Activated naive CD4-positive, alpha-beta T cell treated with anti-CD3 and anti-CD28 coated beads for 36 hours (primary cell): Measurements from ENCODE around the gene SDCCAG8. TPM values are rescaled to one million over a fixed set of nuclear protein-coding genes. Genes with fewer than 3 reads are reported as not detected.

Source experiments
- CTCF ChIA-PET: fragments of 350-600 bp; sonication (Branson Sonifier 250); formaldehyde crosslinking; loops from one replicate; lab custom pipeline; 2021; ENCODE audit warnings: antibody characterized with exemption; lab: Charles Lee
- DNase-seq: peaks from one replicate; pipeline ENCODE4 v3.0.0-alpha.2; 2020
- H3K27ac Mint-ChIP-seq: one replicate; pipeline ENCODE4 v1.8.0; 2021; ENCODE audit warnings: mild to moderate bottlenecking, mixed read lengths
- H3K27me3 Mint-ChIP-seq: one replicate; pipeline ENCODE4 v1.8.0; 2021; ENCODE audit warnings: low read depth, mixed read lengths
- H3K36me3 Mint-ChIP-seq: one replicate; pipeline ENCODE4 v1.8.0; 2021; ENCODE audit warnings: low read depth, mixed read lengths
- H3K4me1 Mint-ChIP-seq: one replicate; pipeline ENCODE4 v1.8.0; 2021; ENCODE audit warnings: low read depth, mixed read lengths
- H3K4me3 Mint-ChIP-seq: one replicate; pipeline ENCODE4 v1.8.0; 2021; ENCODE audit warnings: mild to moderate bottlenecking, moderate library complexity, mixed read lengths
- H3K9me3 Mint-ChIP-seq: one replicate; pipeline ENCODE4 v1.8.0; 2021; ENCODE audit warnings: mixed read lengths
- intact Hi-C: fragments of 100-400 bp; cut with micrococcal nuclease; formaldehyde crosslinking; loops from one replicate; pipeline ENCODE4 v1.15.1; 2023
- total RNA-seq, 2 experiments: library from RNA; stranded (reverse); gene quantifications; one replicate each; pipeline ENCODE4 v1.2.3, GENCODE V29; 2021

Gene SDCCAG8
- total RNA-seq, 2 experiments from 2014 or later = 24.5 to 29.9 TPM

DNA sequence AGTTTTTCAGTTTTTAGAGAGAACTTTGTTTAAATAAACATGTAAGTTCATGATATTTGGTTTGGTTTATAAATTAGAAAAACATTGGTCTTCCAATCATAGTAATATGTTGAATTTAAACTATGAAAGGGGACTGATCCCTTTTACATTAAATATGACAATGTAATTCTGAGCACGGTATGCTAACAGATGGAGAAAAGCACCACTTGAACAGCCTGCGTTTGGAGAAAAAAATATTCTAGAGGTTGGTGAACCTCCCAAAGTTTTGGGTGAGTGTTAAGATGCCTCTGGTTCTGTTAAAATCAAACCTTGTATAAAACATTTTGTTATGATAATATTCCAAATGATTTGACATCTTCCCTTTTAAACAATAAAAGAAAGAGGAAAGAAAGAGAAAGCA, 123.9 kb downstream of the SDCCAG8 start:
- Mint-ChIP-seq H3K4me1 (no peaks in the 10 kb centered on the region), H3K27me3 (no peaks in the 10 kb centered on the region), H3K27ac (no peak overlapping the region), H3K9me3 (no peaks in the 10 kb centered on the region), H3K36me3 (peaks cover 27% of the 10 kb centered on the region), H3K4me3 (no peak overlapping the region)
- CTCF ChIA-PET = no interaction called here
- intact Hi-C loops = no loop called here
- no peak for DNase-seq

DNA sequence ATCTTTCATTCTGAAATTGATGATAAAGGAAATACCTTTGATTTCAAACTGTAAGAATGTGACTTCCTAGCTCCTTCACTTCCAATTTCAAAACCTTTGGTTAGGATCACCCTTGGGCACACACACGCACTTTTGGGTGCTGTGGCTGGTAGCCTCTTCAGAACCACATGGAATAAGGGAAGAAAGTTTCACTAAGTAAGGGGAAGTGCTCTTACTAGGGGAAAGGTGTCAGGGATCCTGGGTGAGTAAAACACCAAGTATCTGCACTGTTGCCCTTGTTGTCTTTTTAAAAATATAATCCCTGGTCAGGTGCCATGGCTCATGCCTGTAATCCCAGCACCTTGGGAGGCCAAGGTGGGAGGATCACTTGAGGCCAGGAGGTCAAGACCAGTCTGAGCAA, 132.4 kb downstream of the SDCCAG8 start:
- intact Hi-C loops = no loop called here
- H3K36me3 Mint-ChIP-seq = peaks cover 18% of the 10 kb centered on the region
- DNase-seq = no peak
- no peaks in the 10 kb centered on the region for H3K27me3 Mint-ChIP-seq
- H3K4me3 Mint-ChIP-seq = no peak overlapping the region
- H3K27ac Mint-ChIP-seq = no peak overlapping the region
- H3K9me3 Mint-ChIP-seq = no peaks in the 10 kb centered on the region
- H3K4me1 Mint-ChIP-seq = peaks cover 3% of the 10 kb centered on the region
- CTCF ChIA-PET = interaction anchor here (0.6 kb wide), 1 partner anchor 271 kb away, joined by 3 read pairs; no protein-coding TSS in a partner anchor

DNA sequence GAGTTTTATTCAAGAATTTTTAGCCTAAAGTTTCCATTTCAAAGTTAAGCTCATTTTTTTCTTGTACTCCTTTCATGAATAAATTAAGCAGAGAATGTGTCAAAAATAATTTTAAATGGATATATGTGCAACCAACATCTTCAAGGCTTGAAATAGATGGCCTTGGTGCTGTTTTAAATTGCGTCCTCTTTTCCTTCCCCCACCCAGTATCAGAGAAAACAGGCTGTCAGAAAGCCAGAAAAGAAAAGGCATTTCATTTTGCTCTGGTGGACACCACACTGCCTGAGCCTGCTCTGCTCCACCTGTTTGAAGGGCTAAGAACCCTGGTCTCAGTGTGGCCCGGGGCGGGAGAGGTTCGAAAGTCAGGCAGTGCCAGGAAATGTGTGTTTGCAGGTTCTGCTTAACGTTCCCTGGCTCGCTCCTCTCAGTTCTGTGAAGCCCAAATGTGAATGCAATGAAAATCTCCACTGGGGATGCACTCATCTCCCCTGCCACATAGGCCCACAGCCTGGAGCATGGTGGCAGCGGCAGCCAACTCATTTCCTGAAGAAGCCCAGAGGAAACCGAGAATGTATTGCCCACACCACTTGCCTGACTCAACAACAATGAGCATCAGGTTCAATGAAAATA, 134.4 kb downstream of the SDCCAG8 start:
- Mint-ChIP-seq H3K9me3 (no peaks in the 10 kb centered on the region), H3K36me3 (peaks cover 19% of the 10 kb centered on the region), H3K27me3 (no peaks in the 10 kb centered on the region), H3K4me3 (no peak overlapping the region), H3K27ac (no peak overlapping the region), H3K4me1 (peaks cover 3% of the 10 kb centered on the region)
- CTCF ChIA-PET = no interaction called here
- DNase-seq = peak; percentile 5
- intact Hi-C loops = no loop called here

DNA sequence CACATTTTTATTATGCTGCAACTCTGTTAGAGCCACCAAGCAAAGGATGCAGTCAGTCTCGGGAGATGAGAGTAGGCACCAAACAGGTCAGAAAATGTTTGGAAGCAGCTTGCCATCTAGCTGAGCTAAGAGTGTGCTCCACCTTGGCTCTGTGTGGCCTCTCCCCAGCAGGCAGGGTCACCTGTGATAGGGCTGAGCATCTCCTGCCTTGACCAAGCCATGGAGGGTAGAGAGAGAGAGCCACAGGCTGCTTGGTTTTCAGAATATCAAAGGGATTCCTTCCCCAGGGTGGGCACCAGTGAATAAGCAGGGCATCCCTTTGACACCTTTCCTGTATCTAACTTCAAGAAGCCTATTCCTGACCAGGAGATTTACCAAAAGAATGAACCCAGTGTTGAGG, 135.5 kb downstream of the SDCCAG8 start:
- intact Hi-C loops = no loop called here
- H3K27ac Mint-ChIP-seq = no peak overlapping the region
- peaks cover 19% of the 10 kb centered on the region for H3K36me3 Mint-ChIP-seq
- peaks cover 3% of the 10 kb centered on the region for H3K4me1 Mint-ChIP-seq
- H3K4me3 Mint-ChIP-seq = no peak overlapping the region
- H3K27me3 Mint-ChIP-seq = no peaks in the 10 kb centered on the region
- H3K9me3 Mint-ChIP-seq = no peaks in the 10 kb centered on the region
- no peak for DNase-seq
- CTCF ChIA-PET = no interaction called here

DNA sequence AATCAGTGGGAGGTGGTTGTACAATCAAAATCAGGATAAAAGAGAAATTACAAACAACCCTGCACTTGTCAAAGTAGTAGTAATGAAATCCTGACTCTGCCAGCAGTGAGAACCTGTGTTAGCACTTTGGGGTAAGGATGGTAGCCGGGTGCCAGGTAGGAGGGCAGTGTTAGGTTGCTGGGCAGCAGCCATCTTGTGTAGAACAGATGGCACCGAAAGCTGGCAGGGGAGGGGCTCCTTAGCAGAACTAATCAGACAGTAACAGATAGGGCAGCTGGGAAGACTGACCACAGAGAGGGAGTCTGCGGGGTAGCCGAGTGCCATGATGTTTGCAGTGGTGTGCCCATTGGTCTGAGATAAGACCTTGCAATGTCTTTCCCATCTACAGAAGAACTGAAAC, 137.3 kb downstream of the SDCCAG8 start:
- Mint-ChIP-seq H3K9me3 (no peaks in the 10 kb centered on the region), H3K27ac (no peak overlapping the region), H3K36me3 (peaks cover 17% of the 10 kb centered on the region), H3K4me3 (no peak overlapping the region), H3K27me3 (no peaks in the 10 kb centered on the region), H3K4me1 (peaks cover 3% of the 10 kb centered on the region)
- intact Hi-C loops = no loop called here
- CTCF ChIA-PET = no interaction called here
- DNase-seq = no peak

DNA sequence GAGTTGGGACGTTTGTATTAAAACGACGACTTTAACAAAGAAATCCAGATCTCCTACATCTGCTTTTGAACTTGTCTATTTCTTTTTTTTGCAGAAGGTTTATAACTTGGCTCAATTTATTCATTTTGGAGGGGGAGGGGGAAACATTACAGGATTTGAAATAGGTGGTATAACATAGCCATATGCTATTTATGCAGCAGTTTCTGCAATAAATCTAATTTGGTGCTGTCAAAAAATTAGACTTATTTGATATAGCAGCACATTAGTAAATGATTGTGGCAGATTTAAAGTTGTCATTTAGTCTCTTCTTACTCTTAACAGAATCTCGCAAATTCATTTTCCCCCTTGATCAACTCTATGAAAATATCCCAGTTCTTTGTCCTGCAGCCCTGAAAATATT, 138.2 kb downstream of the SDCCAG8 start:
- DNase-seq = no peak
- CTCF ChIA-PET = no interaction called here
- H3K9me3 Mint-ChIP-seq = no peaks in the 10 kb centered on the region
- no peak overlapping the region for H3K27ac Mint-ChIP-seq
- peaks cover 17% of the 10 kb centered on the region for H3K36me3 Mint-ChIP-seq
- peaks cover 3% of the 10 kb centered on the region for H3K4me1 Mint-ChIP-seq
- intact Hi-C loops = no loop called here
- no peaks in the 10 kb centered on the region for H3K27me3 Mint-ChIP-seq
- H3K4me3 Mint-ChIP-seq = no peak overlapping the region

DNA sequence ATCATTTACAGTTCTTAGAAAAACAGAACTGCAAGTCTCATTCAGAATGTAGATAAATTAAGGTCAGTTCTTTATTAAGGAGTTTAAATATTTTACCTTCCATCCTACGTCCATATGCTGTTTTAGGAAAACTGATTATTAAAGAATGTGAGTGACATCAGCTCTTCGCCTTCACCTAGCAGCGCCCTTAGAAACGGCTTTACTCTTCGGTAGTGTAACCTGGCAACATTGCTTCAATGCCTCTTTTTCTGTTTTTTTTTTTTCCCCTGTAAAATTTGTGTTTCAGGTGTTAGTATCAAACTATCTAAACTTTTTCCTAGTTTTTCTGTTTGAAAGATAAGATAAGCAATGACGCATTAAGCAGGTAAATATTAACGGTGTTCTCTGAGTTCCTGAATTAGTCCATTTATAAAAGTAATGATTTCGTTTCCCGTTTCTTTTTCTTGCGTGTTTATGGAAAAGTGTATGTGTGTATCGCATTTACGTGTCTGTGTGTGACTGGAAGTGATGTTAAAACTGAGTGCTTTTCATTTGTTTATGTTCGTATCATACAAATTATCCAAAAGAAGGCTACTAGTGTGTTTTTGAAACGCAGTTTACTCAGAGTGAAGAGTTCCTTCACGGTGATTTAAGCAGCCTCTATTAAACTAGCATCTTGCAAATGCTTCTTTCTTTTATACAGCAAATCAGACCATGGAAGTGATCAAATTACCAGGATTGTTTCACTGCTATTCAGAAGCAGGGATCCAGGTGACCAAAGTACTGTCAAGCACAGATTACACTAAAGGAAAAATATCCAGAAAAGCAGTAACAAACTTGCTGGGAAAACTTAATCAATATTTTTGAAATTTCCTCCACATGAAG, 139.0 kb downstream of the SDCCAG8 start:
- Mint-ChIP-seq H3K4me1 (peaks cover 3% of the 10 kb centered on the region), H3K27me3 (no peaks in the 10 kb centered on the region), H3K27ac (no peak overlapping the region), H3K36me3 (peaks cover 15% of the 10 kb centered on the region), H3K4me3 (no peak overlapping the region), H3K9me3 (no peaks in the 10 kb centered on the region)
- DNase-seq = no peak
- intact Hi-C loops = no loop called here
- CTCF ChIA-PET = no interaction called here

DNA sequence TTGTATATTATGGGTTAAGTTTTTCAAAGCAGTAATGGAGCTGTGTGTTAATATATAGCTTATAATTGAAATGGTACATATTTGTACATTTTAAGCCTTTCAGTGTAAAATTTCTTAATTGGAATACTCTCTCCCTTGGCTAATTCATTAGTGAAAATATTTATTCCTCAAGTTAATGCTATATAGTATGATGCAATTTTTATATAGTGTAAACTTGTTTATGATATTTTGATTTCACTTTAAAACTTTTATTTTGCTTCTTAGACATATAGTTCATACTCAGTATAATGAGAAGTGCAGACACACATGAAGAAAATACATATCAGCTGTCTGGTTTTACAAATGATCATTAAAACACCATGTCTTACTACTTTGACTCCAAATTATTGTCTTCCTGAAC, 140.6 kb downstream of the SDCCAG8 start:
- no peak overlapping the region for H3K27ac Mint-ChIP-seq
- CTCF ChIA-PET = no interaction called here
- intact Hi-C loops = no loop called here
- no peak for DNase-seq
- H3K36me3 Mint-ChIP-seq = peaks cover 11% of the 10 kb centered on the region
- H3K4me3 Mint-ChIP-seq = no peak overlapping the region
- peaks cover 1% of the 10 kb centered on the region for H3K4me1 Mint-ChIP-seq
- H3K27me3 Mint-ChIP-seq = no peaks in the 10 kb centered on the region
- H3K9me3 Mint-ChIP-seq = no peaks in the 10 kb centered on the region

DNA sequence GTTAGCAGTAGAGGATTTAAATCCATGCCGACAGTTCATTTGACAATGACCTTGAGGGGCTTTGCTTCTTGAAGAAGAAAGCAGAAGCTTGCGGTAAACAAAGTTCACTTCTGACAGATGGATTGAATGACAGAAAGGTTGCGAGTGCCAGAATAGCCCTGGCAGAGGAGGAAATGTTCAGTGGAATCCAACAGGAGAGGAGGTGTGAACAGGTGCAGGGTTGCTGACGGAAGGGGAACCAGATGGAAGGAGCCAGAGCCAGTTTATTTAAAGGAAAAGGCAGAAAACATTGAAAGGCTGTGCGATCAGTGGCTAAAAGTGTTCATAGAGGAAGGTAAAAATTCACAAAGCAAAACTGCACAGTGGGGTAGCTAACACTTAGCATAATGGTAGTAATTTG, 141.0 kb downstream of the SDCCAG8 start:
- no peak for DNase-seq
- CTCF ChIA-PET = no interaction called here
- H3K36me3 Mint-ChIP-seq = peaks cover 11% of the 10 kb centered on the region

DNA sequence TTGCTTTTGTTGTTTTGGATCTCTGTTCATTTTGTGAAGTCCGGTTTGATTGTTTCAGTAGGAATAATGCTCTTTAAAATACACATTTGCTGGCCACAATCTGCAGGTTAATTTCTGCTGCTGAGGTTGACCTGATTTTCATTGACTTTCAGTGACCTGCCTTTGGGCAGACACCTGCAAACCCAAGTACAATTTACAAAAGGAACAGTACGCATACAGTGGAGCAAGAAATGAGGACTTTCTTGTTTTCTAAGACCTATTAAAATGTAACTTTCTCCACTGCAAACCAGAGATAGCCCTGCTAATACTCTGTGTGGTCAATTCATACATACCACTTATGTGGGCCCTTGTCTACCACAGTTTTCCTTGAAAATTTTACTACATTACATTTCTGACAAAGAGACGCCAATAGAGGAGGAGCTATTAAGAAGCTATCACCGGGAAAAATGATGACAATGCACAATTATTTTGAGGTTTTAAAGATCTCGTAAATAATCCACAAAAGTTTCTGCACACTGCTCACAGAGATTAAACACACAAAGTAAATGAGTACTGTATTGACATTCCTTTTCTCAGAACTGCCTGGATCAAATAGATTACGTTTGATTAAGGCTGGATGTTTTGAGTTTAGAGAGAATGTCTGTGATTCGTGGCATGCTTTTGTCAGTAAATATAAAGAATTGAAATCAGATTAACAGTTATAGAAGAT, 141.9 kb downstream of the SDCCAG8 start:
- peaks cover 14% of the 10 kb centered on the region for H3K36me3 Mint-ChIP-seq
- H3K4me1 Mint-ChIP-seq = peaks cover 1% of the 10 kb centered on the region
- intact Hi-C loops = no loop called here
- no peaks in the 10 kb centered on the region for H3K27me3 Mint-ChIP-seq
- no peak overlapping the region for H3K4me3 Mint-ChIP-seq
- no peak for DNase-seq
- H3K27ac Mint-ChIP-seq = no peak overlapping the region
- CTCF ChIA-PET = no interaction called here
- no peaks in the 10 kb centered on the region for H3K9me3 Mint-ChIP-seq

More for the DNA sequence above, 141.0 kb downstream of the SDCCAG8 start:
- no peaks in the 10 kb centered on the region for H3K9me3 Mint-ChIP-seq
- intact Hi-C loops = no loop called here
- H3K4me1 Mint-ChIP-seq = peaks cover 1% of the 10 kb centered on the region
- H3K27ac Mint-ChIP-seq = no peak overlapping the region
- no peaks in the 10 kb centered on the region for H3K27me3 Mint-ChIP-seq
- no peak overlapping the region for H3K4me3 Mint-ChIP-seq

DNA sequence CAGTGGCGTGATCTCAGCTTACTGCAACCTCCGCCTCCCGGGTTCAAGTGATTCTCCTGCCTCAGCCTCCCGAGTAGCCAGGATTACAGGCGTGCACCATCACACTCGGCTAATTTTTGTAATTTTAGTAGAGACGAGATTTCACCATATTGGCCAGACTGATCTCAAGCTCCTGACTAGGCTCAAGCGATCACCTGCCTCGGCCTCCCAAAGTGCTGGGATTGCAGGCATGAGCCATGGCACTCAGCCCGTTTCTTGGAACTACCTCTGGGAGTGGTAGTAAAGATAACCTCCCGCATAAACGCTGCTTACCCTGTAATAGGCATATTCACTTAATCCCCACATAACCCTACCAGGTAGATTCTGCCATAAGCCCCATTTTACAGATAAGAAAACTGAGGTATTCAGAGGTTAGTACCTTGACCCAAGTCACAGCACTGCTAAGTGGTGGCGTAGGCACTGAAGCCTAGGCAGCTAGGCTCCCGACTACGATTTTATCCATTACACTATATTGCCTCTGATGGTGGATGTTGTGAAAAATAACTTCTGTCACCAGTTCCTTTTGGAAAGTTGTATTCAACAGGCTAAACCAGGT, 143.8 kb downstream of the SDCCAG8 start:
- DNase-seq = no peak
- Mint-ChIP-seq H3K36me3 (peaks cover 7% of the 10 kb centered on the region), H3K4me1 (peaks cover 1% of the 10 kb centered on the region), H3K27ac (no peak overlapping the region), H3K27me3 (no peaks in the 10 kb centered on the region), H3K4me3 (no peak overlapping the region), H3K9me3 (no peaks in the 10 kb centered on the region)
- CTCF ChIA-PET = interaction anchor here (1.6 kb wide), 1 partner anchor 56 kb away, joined by 3 read pairs; no protein-coding TSS in a partner anchor
- intact Hi-C loops = no loop called here

DNA sequence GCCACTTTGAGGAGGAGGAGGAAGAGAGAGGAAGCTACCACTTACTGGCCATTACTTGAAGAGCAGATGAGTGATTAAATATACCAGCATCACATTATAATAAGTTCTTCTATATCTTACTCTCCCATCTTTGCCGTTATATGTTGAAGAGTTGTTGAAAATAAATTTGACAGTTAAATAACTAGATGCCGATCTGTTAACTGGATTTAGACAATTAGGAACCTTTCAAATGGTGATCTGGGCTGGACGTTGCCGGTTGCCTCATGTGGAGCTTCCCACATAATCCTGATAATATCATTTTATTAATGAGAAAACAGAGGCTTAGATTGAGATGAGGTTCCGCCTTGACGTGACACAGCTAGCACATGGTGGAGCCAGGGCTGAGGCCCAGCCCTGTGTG, 147.0 kb downstream of the SDCCAG8 start:
- Mint-ChIP-seq H3K4me3 (no peak overlapping the region), H3K36me3 (peaks cover 3% of the 10 kb centered on the region), H3K4me1 (peaks cover 10% of the 10 kb centered on the region), H3K27ac (no peak overlapping the region), H3K9me3 (no peaks in the 10 kb centered on the region), H3K27me3 (no peaks in the 10 kb centered on the region)
- CTCF ChIA-PET = no interaction called here
- DNase-seq = no peak
- intact Hi-C loops = no loop called here
